Activated CD8-positive, alpha-beta T cell treated with anti-CD3 and anti-CD28 coated beads for 36 hours (primary cell): ENCODE measurements around the gene SERINC1. TPM values are rescaled to one million over a fixed set of nuclear protein-coding genes. Genes with fewer than 3 reads are reported as not detected.

ENCODE experiments used
- ATAC-seq: fragments of 200-7000 bp; cut with Tn5 transposase; one replicate; pipeline ENCODE4 v1.10.0; 2021; ENCODE audit warnings: mild to moderate bottlenecking, moderate library complexity
- CTCF ChIA-PET: fragments of 350-600 bp; sonication (Branson Sonifier 250); formaldehyde crosslinking; loops from one replicate; lab custom pipeline; 2021; ENCODE audit warnings: antibody characterized with exemption; lab: Charles Lee
- POLR2A ChIA-PET: fragments of 350-600 bp; sonication (Branson Sonifier 250); formaldehyde crosslinking; loops from one replicate; lab custom pipeline; 2021; ENCODE audit warnings: antibody characterized with exemption; lab: Charles Lee
- DNase-seq: peaks from one replicate; pipeline ENCODE4 v3.0.0-alpha.2; 2020
- H3K27ac Mint-ChIP-seq: one replicate; pipeline ENCODE4 v1.8.0; 2021; ENCODE audit warnings: mild to moderate bottlenecking, mixed read lengths
- H3K27me3 Mint-ChIP-seq: one replicate; pipeline ENCODE4 v1.8.0; 2021; ENCODE audit warnings: mixed read lengths
- H3K36me3 Mint-ChIP-seq: one replicate; pipeline ENCODE4 v1.8.0; 2021; ENCODE audit warnings: low read depth, mixed read lengths
- H3K4me1 Mint-ChIP-seq: one replicate; pipeline ENCODE4 v1.8.0; 2021; ENCODE audit warnings: low read depth, mixed read lengths
- H3K4me3 Mint-ChIP-seq: one replicate; pipeline ENCODE4 v1.8.0; 2021; ENCODE audit warnings: mild to moderate bottlenecking, moderate library complexity, mixed read lengths
- H3K9me3 Mint-ChIP-seq: one replicate; pipeline ENCODE4 v1.8.0; 2021; ENCODE audit warnings: mixed read lengths
- CTCF ChIP-seq: fragments of 200-600 bp; IDR thresholded peaks from one replicate; pipeline ENCODE4 v1.8.0; 2022; ENCODE audit warnings: antibody characterized with exemption, mild to moderate bottlenecking
- intact Hi-C: fragments of 100-400 bp; cut with micrococcal nuclease; formaldehyde crosslinking; loops from one replicate; pipeline ENCODE4 v1.10.0; 2022
- total RNA-seq, 2 experiments: library from RNA; stranded (reverse); gene quantifications; one replicate each; pipeline ENCODE4 v1.2.3, GENCODE V29; 2021

The SERINC1 gene
- total RNA-seq, 2 experiments from 2014 or later = 40.2 to 40.5 TPM

- intact Hi-C loops = no loop called here
- TF ChIP-seq CTCF = no peak
- peaks cover 44% of the 10 kb centered on the region for H3K36me3 Mint-ChIP-seq
- DNase-seq = no peak
- CTCF ChIA-PET = no interaction called here
- peaks cover 6% of the 10 kb centered on the region for H3K9me3 Mint-ChIP-seq
- POLR2A ChIA-PET = no interaction called here
- peaks cover 7% of the 10 kb centered on the region for H3K4me1 Mint-ChIP-seq
- no peak overlapping the region for H3K4me3 Mint-ChIP-seq
- H3K27ac Mint-ChIP-seq = peak overlapping the region; percentile 28
- no peak for ATAC-seq
- H3K27me3 Mint-ChIP-seq = no peaks in the 10 kb centered on the region
These were observed 26.3 kb downstream of the SERINC1 start for GRCh38 chr6:122445274-122445673.

DNA sequence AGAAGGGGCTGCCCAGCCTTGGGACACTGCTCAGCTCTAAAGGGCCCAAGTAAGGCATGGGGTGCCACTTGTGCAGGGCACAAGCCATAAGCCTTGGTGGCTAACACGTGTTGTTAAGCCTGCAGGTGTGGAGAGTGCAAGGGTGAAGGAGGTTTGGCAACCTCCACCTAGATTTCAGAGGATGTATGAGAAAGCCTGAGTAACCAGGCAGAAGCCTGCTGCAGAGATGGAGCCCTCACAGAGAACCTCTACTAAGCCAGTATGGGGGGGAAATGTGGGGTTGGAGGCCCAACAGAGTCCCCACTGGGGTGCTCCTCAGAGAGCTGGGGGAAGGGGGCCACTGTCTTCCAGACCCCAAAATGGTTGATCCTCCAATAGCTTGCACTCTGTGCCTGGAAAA is 32.6 kb downstream of the SERINC1 start:
- CTCF ChIA-PET = no interaction called here
- intact Hi-C loops = no loop called here
- peaks cover 31% of the 10 kb centered on the region for H3K9me3 Mint-ChIP-seq
- ATAC-seq (no peak), DNase-seq (no peak)
- POLR2A ChIA-PET = interaction anchor here (1.2 to 2.1 kb wide), 3 partner anchors 9 to 26 kb away, joined by 3 to 10 read pairs (median 4); no protein-coding TSS in a partner anchor
- H3K27ac Mint-ChIP-seq = no peak overlapping the region
- TF ChIP-seq CTCF = no peak
- no peak overlapping the region for H3K4me3 Mint-ChIP-seq
- peaks cover 71% of the 10 kb centered on the region for H3K36me3 Mint-ChIP-seq
- H3K4me1 Mint-ChIP-seq = no peaks in the 10 kb centered on the region
- no peaks in the 10 kb centered on the region for H3K27me3 Mint-ChIP-seq

DNA sequence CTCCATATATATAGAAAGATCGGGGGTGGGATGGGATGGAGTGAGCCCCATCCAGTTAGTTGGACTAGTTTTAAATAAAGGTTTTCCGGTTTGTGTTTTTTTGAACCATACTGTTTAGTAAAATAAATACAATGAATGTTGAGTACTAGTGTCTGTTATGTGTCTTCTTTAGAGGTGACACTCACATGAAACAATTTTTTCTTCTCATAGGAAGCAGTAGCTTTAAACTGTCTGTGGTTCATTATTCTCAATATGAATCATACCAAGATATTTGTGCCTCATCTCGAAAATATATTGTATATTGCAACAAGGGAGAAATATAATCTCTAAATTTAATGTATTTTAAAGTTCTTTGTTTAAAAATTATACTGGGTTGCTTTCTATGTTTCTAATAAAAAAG is 38.8 kb downstream of the SERINC1 start:
- Mint-ChIP-seq H3K27ac (peak overlapping the region; percentile 63), H3K4me3 (no peak overlapping the region), H3K36me3 (peaks cover 49% of the 10 kb centered on the region), H3K27me3 (no peaks in the 10 kb centered on the region), H3K4me1 (peaks cover 17% of the 10 kb centered on the region), H3K9me3 (peaks cover 5% of the 10 kb centered on the region)
- ChIA-PET POLR2A (interaction anchor here (0.9 kb wide), 1 partner anchor 30 kb away, joined by 3 read pairs; no protein-coding TSS in a partner anchor), CTCF (interaction anchor here (1.0 to 2.5 kb wide), 3 partner anchors 21 to 97 kb away, joined by 3 to 8 read pairs (median 5); no protein-coding TSS in a partner anchor)
- TF ChIP-seq CTCF = no peak
- ATAC-seq (peak; percentile 45), DNase-seq (no peak)
- intact Hi-C loops = no loop called here

- Mint-ChIP-seq H3K27ac (no peak overlapping the region), H3K9me3 (peaks cover 1% of the 10 kb centered on the region), H3K27me3 (no peaks in the 10 kb centered on the region), H3K36me3 (peaks cover 45% of the 10 kb centered on the region), H3K4me3 (no peak overlapping the region), H3K4me1 (peaks cover 24% of the 10 kb centered on the region)
- no peak for DNase-seq
- ChIA-PET POLR2A (no interaction called here), CTCF (interaction anchor here (0.8 to 2.5 kb wide), 4 partner anchors 12 to 98 kb away, joined by 3 to 8 read pairs (median 4); no protein-coding TSS in a partner anchor)
- intact Hi-C loops = no loop called here
- TF ChIP-seq CTCF = no peak
- ATAC-seq = no peak
These were observed 39.8 kb downstream of the SERINC1 start for GRCh38 chr6:122431780-122432179.

DNA sequence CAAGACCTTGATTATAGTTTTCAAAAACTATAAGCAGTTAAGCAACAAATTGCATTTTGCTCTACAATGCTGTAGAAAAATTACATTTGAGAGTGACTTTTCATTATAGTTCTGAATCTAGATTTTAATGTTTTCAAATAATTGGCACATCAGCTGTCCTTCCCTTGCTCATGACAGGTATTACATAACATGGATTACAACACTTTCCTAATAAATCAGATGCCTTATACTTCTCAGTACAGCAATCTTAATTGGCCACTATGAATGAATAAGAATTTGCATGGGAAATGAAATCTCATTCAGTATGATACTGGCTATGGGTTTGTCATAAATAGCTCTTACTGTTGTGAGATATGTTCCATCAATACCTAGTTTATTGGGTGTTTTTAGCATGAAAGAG is 42.3 kb downstream of the SERINC1 start:
- intact Hi-C loops = no loop called here
- peaks cover 26% of the 10 kb centered on the region for H3K4me1 Mint-ChIP-seq
- peaks cover 49% of the 10 kb centered on the region for H3K36me3 Mint-ChIP-seq
- DNase-seq = no peak
- no peak for ATAC-seq
- H3K27me3 Mint-ChIP-seq = no peaks in the 10 kb centered on the region
- TF ChIP-seq CTCF = no peak
- H3K27ac Mint-ChIP-seq = no peak overlapping the region
- H3K9me3 Mint-ChIP-seq = no peaks in the 10 kb centered on the region
- no peak overlapping the region for H3K4me3 Mint-ChIP-seq
- ChIA-PET POLR2A (no interaction called here), CTCF (no interaction called here)
